HEK293T (cell line): ENCODE results near the gene LCOR.

Source experiments
- CTCF ChIA-PET: fragments of 350-600 bp; formaldehyde crosslinking; extraction: SDS; loops from one replicate; lab custom pipeline; 2021; ENCODE audit warnings: antibody characterized with exemption, inconsistent platforms; lab: Yijun Ruan, JAX
- POLR2A ChIA-PET: fragments of 350-600 bp; formaldehyde crosslinking; extraction: SDS; loops from one replicate; lab custom pipeline; 2020; ENCODE audit warnings: antibody characterized with exemption, inconsistent platforms; lab: Yijun Ruan, JAX
- DNase-seq: peaks from one replicate; pipeline ENCODE4 v3.0.0; 2012; ENCODE audit warnings: mixed read lengths; ENCODE audit errors: extremely low spot score
- ARNT ChIP-seq: fragments of 450-650 bp; IDR thresholded peaks from 2 replicates; pipeline ENCODE4 v1.6.1; 2017; ENCODE audit warnings: mild to moderate bottlenecking
- BHLHE40 ChIP-seq: fragments of 450-650 bp; IDR thresholded peaks from 2 replicates; pipeline ENCODE4 v1.6.1; 2016; ENCODE audit warnings: mild to moderate bottlenecking, moderate library complexity, borderline replicate concordance
- CTBP1 ChIP-seq: fragments of 450-650 bp; IDR thresholded peaks from 2 replicates; pipeline ENCODE4 v1.6.1; 2016; ENCODE audit warnings: borderline replicate concordance
- ELF4 ChIP-seq: fragments of 450-650 bp; IDR thresholded peaks from 2 replicates; pipeline ENCODE4 v1.6.1; 2017; ENCODE audit warnings: antibody characterized with exemption
- FOXA1 ChIP-seq: fragments of 450-650 bp; IDR thresholded peaks from 2 replicates; pipeline ENCODE4 v1.6.1; 2016; ENCODE audit warnings: mild to moderate bottlenecking
- FOXK2 ChIP-seq: fragments of 450-650 bp; IDR thresholded peaks from 2 replicates; pipeline ENCODE4 v1.6.1; 2016; ENCODE audit warnings: mild to moderate bottlenecking
- FOXM1 ChIP-seq: fragments of 450-650 bp; IDR thresholded peaks from 2 replicates; pipeline ENCODE4 v1.6.1; 2017; ENCODE audit warnings: mild to moderate bottlenecking, borderline replicate concordance
- HDGF ChIP-seq: fragments of 450-650 bp; IDR thresholded peaks from 2 replicates; pipeline ENCODE4 v1.6.1; 2017; ENCODE audit warnings: antibody characterized with exemption, borderline replicate concordance
- L3MBTL2 ChIP-seq: fragments of 450-650 bp; conservative IDR thresholded peaks from 2 replicates; pipeline ENCODE4 v1.6.1; 2016; ENCODE audit warnings: mild to moderate bottlenecking
- LEF1 ChIP-seq: fragments of 450-650 bp; IDR thresholded peaks from 2 replicates; pipeline ENCODE4 v1.6.1; 2017; ENCODE audit warnings: mild to moderate bottlenecking, borderline replicate concordance
- NFRKB ChIP-seq: fragments of 450-650 bp; IDR thresholded peaks from 2 replicates; pipeline ENCODE4 v1.6.1; 2016; ENCODE audit warnings: mild to moderate bottlenecking, moderate library complexity
- SP1 ChIP-seq: fragments of 450-650 bp; IDR thresholded peaks from 2 replicates; pipeline ENCODE4 v1.6.1; 2017
- SUZ12 ChIP-seq: fragments of 450-650 bp; IDR thresholded peaks from 2 replicates; pipeline ENCODE4 v1.6.1; 2016; ENCODE audit warnings: mild to moderate bottlenecking
- TARDBP ChIP-seq: fragments of 450-650 bp; IDR thresholded peaks from 2 replicates; pipeline ENCODE4 v1.6.1; 2016
- ZNF384 ChIP-seq: fragments of 450-650 bp; IDR thresholded peaks from 2 replicates; pipeline ENCODE4 v1.6.1; 2016
- TF ChIP-seq, protein P1 (sequence below): fragments of 450-650 bp; IDR thresholded peaks from 2 replicates; pipeline ENCODE4 v1.6.1; 2016

The LCOR gene

DNA sequence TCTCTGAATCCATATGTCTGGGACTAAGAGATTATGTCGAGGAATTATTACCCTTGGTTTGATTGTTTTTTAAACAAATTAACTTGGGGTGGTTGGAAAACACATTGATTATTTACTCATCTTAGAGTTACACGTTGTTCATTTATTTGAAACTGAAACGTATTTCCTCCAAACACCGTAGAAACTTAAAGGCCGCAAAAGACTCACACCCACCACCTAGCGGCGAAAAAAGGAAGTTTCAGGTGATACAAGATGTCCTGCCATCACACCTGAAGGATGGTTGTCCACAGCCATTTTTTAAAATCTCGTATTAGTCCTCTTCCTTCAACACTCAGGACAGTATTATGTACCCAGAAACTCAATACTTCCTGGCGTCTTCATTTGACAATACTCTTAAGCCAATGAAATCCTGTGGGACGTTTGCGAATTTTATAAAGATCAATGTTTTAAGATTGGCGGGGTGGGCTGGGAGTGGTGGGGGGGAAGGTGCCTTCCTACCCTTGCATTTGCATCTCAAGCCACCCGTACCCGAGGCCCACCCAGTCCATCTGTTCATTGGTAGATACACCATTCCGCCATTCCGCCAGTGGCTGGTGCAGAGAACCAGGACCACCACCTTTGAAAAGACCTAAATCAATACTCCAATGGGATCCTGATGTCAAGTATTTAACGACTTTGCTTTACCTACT is 1.4 kb upstream of the LCOR start:
- TF ChIP-seq CTBP1 (peak; percentile 23; the same call in 1 of the 2 replicates), ZNF384 (no peak), ELF4 (no peak), FOXM1 (0 out of 2 replicates have a peak, but pooled peaks have one; percentile 24)
- ChIA-PET CTCF (no interaction called here), POLR2A (no interaction called here)
- peak; percentile 47 for DNase-seq

DNA sequence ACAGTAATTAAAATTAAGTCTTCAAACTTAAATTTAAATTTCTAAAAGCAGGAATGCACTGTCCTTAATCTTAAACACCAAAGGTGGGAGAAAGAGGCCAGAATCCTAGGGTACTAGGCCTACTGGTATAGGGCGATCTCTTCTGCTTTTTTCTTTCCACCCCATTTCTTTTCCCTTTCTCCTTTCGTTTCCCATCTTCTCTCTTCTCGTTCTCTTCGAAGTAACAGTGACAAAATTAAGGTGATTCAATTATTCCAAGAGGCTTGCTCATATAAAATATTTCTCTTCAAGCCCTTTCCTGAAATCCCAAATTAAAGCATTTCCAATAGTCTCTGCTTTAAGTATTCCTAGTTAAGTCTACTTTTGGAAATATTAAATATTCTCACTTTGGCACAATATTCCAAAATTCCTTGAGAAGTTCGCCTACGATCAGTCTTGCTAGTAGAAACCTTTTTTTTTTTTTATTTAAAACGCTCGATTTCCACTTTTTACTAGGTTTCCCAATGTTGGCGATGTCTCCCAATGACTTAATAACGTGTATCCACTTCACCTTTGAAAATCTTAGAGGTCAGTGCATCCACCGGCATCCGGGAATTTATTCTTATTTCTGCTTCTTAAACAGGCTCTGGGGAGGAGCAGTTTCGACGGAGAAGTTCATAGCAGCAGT is 765 bp upstream of the LCOR start:
- no peak for DNase-seq
- ChIA-PET CTCF (no interaction called here), POLR2A (no interaction called here)
- no peak for TF ChIP-seq ELF4
- no peak for TF ChIP-seq BHLHE40
- TF ChIP-seq LEF1: no peak
- TF ChIP-seq L3MBTL2: peak; percentile 42; the same call in 1 of the 2 replicates

DNA sequence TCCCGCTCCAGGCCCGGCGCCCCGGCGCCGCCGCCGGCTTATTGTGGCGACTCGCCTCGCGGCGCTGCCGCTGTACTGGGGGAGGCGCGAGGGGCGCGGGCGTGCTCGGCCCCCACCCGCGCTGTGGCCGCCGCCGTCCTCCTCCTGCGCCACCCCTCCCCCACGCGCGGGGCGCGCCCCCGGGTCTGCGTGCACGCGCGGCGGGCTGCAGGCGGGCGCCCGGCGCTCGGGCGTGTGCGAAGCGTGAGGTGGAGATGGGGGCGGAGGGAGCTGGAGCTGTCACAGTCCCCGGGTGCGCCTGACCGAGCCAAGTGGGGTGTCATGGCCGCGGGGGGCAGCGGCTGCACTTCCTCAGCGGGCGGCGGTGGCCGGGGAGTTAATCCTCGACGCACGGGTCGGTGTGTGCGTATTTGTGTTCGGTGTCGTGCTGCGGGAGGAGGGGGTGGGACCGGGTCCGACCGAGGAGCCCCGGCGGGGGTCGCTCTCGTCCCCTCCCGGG is 672 bp downstream of the LCOR start:
- ChIA-PET CTCF (no interaction called here), POLR2A (interaction anchor here (0.8 to 1.7 kb wide), 5 partner anchors 8 to 459 kb away, joined by 3 to 6 read pairs (median 4); partner anchors contain the start of gene ARHGAP19)
- TF ChIP-seq HDGF (no peak), SP1 (no peak), BHLHE40 (no peak), FOXM1 (peak; percentile 90), CTBP1 (no peak), FOXA1 (no peak), NFRKB (no peak), FOXK2 (no peak), LEF1 (no peak), L3MBTL2 (no peak), TARDBP (no peak), ZNF384 (no peak), SUZ12 (no peak), ELF4 (no peak), ARNT (peak; percentile 57; the same call in 1 of the 2 replicates)
- TF ChIP-seq, protein P1, sequence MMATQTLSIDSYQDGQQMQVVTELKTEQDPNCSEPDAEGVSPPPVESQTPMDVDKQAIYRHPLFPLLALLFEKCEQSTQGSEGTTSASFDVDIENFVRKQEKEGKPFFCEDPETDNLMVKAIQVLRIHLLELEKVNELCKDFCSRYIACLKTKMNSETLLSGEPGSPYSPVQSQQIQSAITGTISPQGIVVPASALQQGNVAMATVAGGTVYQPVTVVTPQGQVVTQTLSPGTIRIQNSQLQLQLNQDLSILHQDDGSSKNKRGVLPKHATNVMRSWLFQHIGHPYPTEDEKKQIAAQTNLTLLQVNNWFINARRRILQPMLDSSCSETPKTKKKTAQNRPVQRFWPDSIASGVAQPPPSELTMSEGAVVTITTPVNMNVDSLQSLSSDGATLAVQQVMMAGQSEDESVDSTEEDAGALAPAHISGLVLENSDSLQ: no peak
- peak; percentile 82 for DNase-seq

DNA sequence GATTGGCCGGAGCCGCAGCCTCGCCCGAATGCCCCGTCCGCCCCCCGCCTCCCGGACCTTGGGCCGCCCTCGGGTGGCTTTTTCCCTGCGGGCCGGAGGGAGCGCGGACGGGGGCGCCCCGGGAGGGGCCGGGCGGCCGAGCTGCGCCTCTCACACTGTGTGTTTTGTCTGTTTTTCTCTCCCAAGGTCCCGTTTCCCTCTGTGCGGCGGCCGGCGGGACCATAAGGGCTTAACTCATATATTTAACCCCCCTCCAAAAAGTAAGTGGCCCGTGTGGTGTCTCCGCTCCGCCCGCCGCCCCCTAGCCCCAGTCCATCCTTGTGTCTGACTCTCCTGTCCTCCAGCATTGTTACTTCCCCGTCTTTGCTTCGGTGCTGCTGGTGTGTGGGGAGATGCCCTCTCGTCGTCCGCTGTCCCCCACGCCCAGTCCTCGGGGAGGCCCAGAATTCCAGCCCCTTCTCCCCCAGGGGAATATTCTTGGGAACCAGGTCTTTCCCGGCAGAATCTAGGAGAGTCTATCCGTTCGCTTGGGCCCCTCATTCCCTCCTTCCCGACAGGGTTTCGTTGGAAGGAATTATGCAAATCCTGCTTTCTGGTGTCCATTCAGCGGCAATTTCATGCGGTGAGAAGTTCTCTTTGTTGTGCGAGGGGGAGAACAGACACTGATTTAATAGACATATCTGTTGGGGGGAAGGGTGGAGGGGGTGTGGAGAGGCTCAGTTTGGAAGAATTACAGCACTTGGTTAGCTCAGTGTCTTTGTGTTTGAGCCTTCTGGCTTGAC is 1.3 kb downstream of the LCOR start:
- peak; percentile 29 for DNase-seq
- TF ChIP-seq LEF1 (no peak), FOXA1 (no peak), BHLHE40 (no peak), FOXK2 (no peak), ZNF384 (no peak), FOXM1 (no peak)
- TF ChIP-seq, protein P1: no peak
- ChIA-PET POLR2A (interaction anchor here (1.0 to 1.7 kb wide), 4 partner anchors 7 to 459 kb away, joined by 3 to 6 read pairs (median 4); partner anchors contain the start of gene ARHGAP19), CTCF (interaction anchor here (0.6 kb wide), 1 partner anchor 191 kb away, joined by 4 read pairs; no protein-coding TSS in a partner anchor)

DNA sequence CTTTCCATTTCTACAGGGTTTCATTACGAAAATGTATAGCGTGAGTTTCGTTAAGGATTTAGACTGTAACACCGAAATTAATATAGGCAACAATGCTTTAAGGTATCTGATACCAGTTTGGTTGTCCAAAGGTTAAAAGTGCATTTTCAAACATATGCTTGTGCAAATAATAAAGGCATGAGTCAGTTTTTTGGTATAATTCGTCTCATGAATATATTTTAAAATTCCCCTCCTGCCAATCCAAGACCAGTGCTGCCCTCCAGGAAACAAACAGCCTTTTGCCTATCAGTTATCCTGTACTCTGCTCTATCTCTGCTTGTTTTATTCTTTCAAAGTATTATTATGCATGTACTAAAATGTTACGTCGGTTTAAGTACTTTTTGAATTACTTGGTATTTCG is 2.0 kb downstream of the LCOR start:
- ChIA-PET POLR2A (no interaction called here), CTCF (no interaction called here)
- DNase-seq: no peak
- TF ChIP-seq, protein P1: no peak
- TF ChIP-seq LEF1 (no peak), SUZ12 (no peak)

DNA sequence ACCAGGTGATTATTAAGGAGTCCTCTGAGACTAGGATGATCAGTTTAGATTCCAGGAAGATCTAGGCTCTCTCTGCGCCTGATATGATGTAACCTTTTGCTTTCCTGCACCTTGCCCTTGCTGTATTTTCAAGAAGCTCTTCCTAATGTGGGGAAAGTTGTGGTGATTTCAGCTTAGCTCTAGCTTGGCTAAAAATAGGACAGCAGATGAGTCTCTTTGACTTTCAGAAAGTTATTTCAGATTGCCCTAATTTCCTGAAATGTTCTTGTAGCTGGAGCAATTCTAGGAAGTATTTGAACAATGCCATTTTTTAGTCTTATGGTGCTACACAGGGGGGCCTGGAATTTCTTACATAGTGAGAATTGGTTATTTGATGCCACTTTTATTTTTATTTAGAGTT is 3.8 kb downstream of the LCOR start:
- ChIA-PET CTCF (no interaction called here), POLR2A (interaction anchor here (0.8 kb wide), 1 partner anchor 16 kb away, joined by 3 read pairs; no protein-coding TSS in a partner anchor)
- TF ChIP-seq HDGF (no peak), L3MBTL2 (no peak), ZNF384 (no peak), NFRKB (no peak), LEF1 (no peak), CTBP1 (no peak)
- DNase-seq: no peak
